ENCODE measurements around the gene FDXR. TPM values are rescaled to one million over a fixed set of nuclear protein-coding genes. Genes with fewer than 3 reads are reported as not detected.

FDXR gene
- total and polyA plus RNA-seq, 9 of the 15 experiments (the other 6 are each of a cell fraction or from before 2014, with no cell fraction given): 0.89 to 70.7 (median 30.9) TPM

GRCh38 chr17:74852237-74853047 lies 20.4 kb downstream of the FDXR start (continued):
- TF ChIP-seq CHD4 (IDR thresholded peaks at IDR 0.05; ENCODE audit: insufficient read depth, insufficient replicate concordance, low read depth, low read length, poor library complexity, severe bottlenecking) (no peak), ETV6 (IDR thresholded peaks at IDR 0.05; ENCODE audit: borderline replicate concordance in 1 of 2, low read depth in 2 of 2, low read length in 1 of 2) (no peak), ETV6 (CRISPR knock-in tag; IDR thresholded peaks at IDR 0.05; ENCODE audit: borderline replicate concordance) (peak; percentile 94; the same call in 1 of the 2 replicates), ZNF184 (CRISPR knock-in tag; IDR thresholded peaks at IDR 0.05) (no peak), ZKSCAN8 (CRISPR knock-in tag; IDR thresholded peaks at IDR 0.05) (no peak), PYGO2 (tag; IDR thresholded peaks at IDR 0.05) (no peak), ZNF449 (CRISPR knock-in tag; IDR thresholded peaks at IDR 0.05) (no peak), RBM22 (IDR thresholded peaks at IDR 0.05; ENCODE audit: low read depth, low read length, poor library complexity, severe bottlenecking) (no peak), TCF3 (CRISPR knock-in tag; IDR thresholded peaks at IDR 0.05) (0 out of 2 replicates have a peak, but pooled peaks have one; percentile 3), REST (IDR thresholded peaks at IDR 0.05; ENCODE audit: borderline replicate concordance) (peak; percentile 94), REST (CRISPR knock-in tag; IDR thresholded peaks at IDR 0.05; ENCODE audit: low read depth) (peak; percentile 76), HDAC3 (IDR thresholded peaks at IDR 0.05; ENCODE audit: borderline replicate concordance, partially characterized antibody) (no peak), SMARCC2 (IDR thresholded peaks at IDR 0.05; ENCODE audit: low read depth) (no peak), MBD1 (CRISPR knock-in tag; IDR thresholded peaks at IDR 0.05) (peak; percentile 68; the same call in 1 of the 2 replicates), ZNF436 (CRISPR knock-in tag; IDR thresholded peaks at IDR 0.05) (no peak)
